Endodermal cell (in vitro differentiated cells): Measurements from ENCODE around the gene RTCB. TPM values are rescaled to one million over a fixed set of nuclear protein-coding genes. Genes with fewer than 3 reads are reported as not detected.

ENCODE experiments used
- DNase-seq: peaks from one replicate; pipeline ENCODE4 v3.0.0-alpha.2; 2017
- H3K27ac ChIP-seq: 2 replicates; pipeline ENCODE4 v1.5.1; 2013; ENCODE audit warnings: mild to moderate bottlenecking, low read depth, low read length, moderate library complexity
- H3K27me3 ChIP-seq: 2 replicates; pipeline ENCODE4 v1.6.1; 2013; ENCODE audit warnings: mild to moderate bottlenecking, low read length, moderate library complexity; ENCODE audit not compliant: insufficient read depth, control insufficient read depth, poor library complexity, severe bottlenecking
- H3K36me3 ChIP-seq: 2 replicates; pipeline ENCODE4 v1.7.0; 2013; ENCODE audit warnings: mild to moderate bottlenecking, low read length, moderate library complexity; ENCODE audit not compliant: control insufficient read depth, insufficient read depth
- H3K4me1 ChIP-seq: one replicate; pipeline ENCODE4 v1.7.0; 2013; ENCODE audit warnings: low read length; ENCODE audit not compliant: control insufficient read depth, insufficient read depth
- H3K4me3 ChIP-seq: 2 replicates; pipeline ENCODE4 v1.5.1; 2013; ENCODE audit warnings: mild to moderate bottlenecking, low read length, moderate library complexity
- H3K9ac ChIP-seq: 2 replicates; pipeline ENCODE4 v1.6.1; 2013; ENCODE audit warnings: mild to moderate bottlenecking, low read length, moderate library complexity; ENCODE audit not compliant: poor library complexity, severe bottlenecking; ENCODE audit errors: extremely low read depth
- H3K9me3 ChIP-seq: 2 replicates; pipeline ENCODE4 v1.6.1; 2013; ENCODE audit warnings: mild to moderate bottlenecking, low read length, moderate library complexity; ENCODE audit not compliant: control insufficient read depth
- H3K27ac Mint-ChIP-seq: 2 replicates; pipeline ENCODE4 v1.8.0; 2020; ENCODE audit warnings: mixed read lengths
- H3K27me3 Mint-ChIP-seq: 2 replicates; pipeline ENCODE4 v1.8.0; 2021; ENCODE audit warnings: mild to moderate bottlenecking, mixed read lengths; ENCODE audit not compliant: insufficient read depth
- H3K36me3 Mint-ChIP-seq: 2 replicates; pipeline ENCODE4 v1.8.0; 2020; ENCODE audit warnings: low read depth, mixed read lengths
- H3K4me1 Mint-ChIP-seq: 2 replicates; pipeline ENCODE4 v1.8.0; 2020; ENCODE audit warnings: mixed read lengths
- H3K4me3 Mint-ChIP-seq: 2 replicates; pipeline ENCODE4 v1.8.0; 2020; ENCODE audit warnings: mild to moderate bottlenecking, moderate library complexity, mixed read lengths
- H3K9me3 Mint-ChIP-seq: 2 replicates; pipeline ENCODE4 v1.8.0; 2020; ENCODE audit warnings: mild to moderate bottlenecking, mixed read lengths
- WGBS, 2 experiments: methylation state at CpG; one replicate each; pipeline versions ENCODE4 v1.1.5 to v1.1.7; 2013; ENCODE audit warnings: missing lambda C conversion rate in 2 of 2, mixed read lengths in 1 of 2; ENCODE audit not compliant: insufficient coverage in 1 of 2, insufficient read length in 1 of 2; 5-methylcytosine and 5-hydroxymethylcytosine counted together
- total RNA-seq, 2 donors: library from RNA; stranded (reverse); fragmentation: NEBNext Ultra II Directional in 1 of 2; extraction: Animal tissue kit (Norgen Biotek cat#: 25700) in 1 of 2; gene quantifications; 2 replicates in 1 of 2; 3 replicates in 1 of 2; pipeline ENCODE4 v1.2.1, GENCODE V29; 2021
- TF ChIP-seq, protein P1 (sequence below): fragments of 200-600 bp; sonication (generic); conservative IDR thresholded peaks from 2 replicates; pipeline ENCODE4 v1.5.0; 2021; ENCODE audit warnings: antibody characterized with exemption, mild to moderate bottlenecking

The RTCB gene
- total RNA-seq, 2 donors from 2014 or later, result 113 to 126 TPM

DNA sequence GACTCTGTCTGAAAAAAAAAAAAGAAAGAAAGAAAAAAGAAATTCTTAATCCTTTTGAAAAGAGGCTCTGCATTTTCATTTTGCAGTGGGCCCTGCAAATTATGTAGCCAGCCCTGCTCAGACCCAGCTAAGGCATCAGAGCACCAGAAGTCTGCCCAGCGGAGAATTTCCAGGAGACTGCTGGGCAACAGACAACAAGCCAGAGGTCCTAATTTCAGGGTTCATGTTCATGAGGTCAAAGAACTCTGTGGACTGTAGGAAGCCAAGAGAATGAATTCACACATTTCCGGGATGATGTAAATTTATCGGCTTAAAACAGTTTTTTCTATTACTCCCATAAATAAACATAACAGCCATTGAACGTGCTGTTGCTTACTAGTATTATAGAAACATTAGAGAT, 14.8 kb upstream of the RTCB start:
- H3K27me3 Mint-ChIP-seq, result peaks cover 36% of the 10 kb centered on the region
- no peak for DNase-seq
- no peak overlapping the region for H3K4me3 Mint-ChIP-seq
- 96 to 100% methylated on average over 2 to 3 of the region's 4 CpGs for WGBS, 2 experiments
- H3K9me3 ChIP-seq, result no peaks in the 10 kb centered on the region
- TF ChIP-seq, protein P1, sequence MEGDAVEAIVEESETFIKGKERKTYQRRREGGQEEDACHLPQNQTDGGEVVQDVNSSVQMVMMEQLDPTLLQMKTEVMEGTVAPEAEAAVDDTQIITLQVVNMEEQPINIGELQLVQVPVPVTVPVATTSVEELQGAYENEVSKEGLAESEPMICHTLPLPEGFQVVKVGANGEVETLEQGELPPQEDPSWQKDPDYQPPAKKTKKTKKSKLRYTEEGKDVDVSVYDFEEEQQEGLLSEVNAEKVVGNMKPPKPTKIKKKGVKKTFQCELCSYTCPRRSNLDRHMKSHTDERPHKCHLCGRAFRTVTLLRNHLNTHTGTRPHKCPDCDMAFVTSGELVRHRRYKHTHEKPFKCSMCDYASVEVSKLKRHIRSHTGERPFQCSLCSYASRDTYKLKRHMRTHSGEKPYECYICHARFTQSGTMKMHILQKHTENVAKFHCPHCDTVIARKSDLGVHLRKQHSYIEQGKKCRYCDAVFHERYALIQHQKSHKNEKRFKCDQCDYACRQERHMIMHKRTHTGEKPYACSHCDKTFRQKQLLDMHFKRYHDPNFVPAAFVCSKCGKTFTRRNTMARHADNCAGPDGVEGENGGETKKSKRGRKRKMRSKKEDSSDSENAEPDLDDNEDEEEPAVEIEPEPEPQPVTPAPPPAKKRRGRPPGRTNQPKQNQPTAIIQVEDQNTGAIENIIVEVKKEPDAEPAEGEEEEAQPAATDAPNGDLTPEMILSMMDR, result no peak
- peaks cover 2% of the 10 kb centered on the region for H3K9me3 Mint-ChIP-seq
- H3K27ac Mint-ChIP-seq, result no peak overlapping the region
- H3K9ac ChIP-seq, result no peak overlapping the region
- no peak overlapping the region for H3K4me3 ChIP-seq
- no peaks in the 10 kb centered on the region for H3K36me3 Mint-ChIP-seq
- H3K27me3 ChIP-seq, result peaks cover 24% of the 10 kb centered on the region
- no peaks in the 10 kb centered on the region for H3K4me1 Mint-ChIP-seq
- no peaks in the 10 kb centered on the region for H3K4me1 ChIP-seq
- no peak overlapping the region for H3K27ac ChIP-seq
- H3K36me3 ChIP-seq, result no peaks in the 10 kb centered on the region

DNA sequence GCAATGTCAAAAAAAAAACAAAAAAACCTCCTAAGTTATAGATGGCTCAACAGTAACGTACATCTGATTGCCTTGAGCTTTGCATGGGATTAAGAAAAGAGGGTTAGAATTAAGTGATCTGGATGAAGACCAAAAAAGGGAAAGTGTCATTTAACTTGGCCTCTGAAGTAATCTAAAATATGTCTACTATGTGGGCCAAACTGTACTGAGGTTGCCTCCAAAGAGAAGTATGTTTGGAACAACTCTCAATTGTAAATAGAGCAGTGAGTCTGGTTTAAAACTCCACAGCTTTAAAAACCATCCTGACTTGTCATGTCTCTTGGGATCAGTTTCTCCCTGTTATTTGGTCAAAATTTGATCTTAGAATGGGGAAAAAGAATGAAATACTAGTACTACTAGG, 11.6 kb upstream of the RTCB start:
- WGBS, 2 experiments, result 90 to 100% methylated on average over 1 of the region's 1 CpG
- Mint-ChIP-seq H3K36me3 (no peaks in the 10 kb centered on the region), H3K4me1 (no peaks in the 10 kb centered on the region), H3K4me3 (no peak overlapping the region), H3K9me3 (no peaks in the 10 kb centered on the region), H3K27ac (no peak overlapping the region), H3K27me3 (peaks cover 50% of the 10 kb centered on the region)
- H3K27me3 ChIP-seq, result peaks cover 49% of the 10 kb centered on the region
- no peaks in the 10 kb centered on the region for H3K36me3 ChIP-seq
- H3K4me1 ChIP-seq, result no peaks in the 10 kb centered on the region
- no peak overlapping the region for H3K27ac ChIP-seq
- H3K9me3 ChIP-seq, result no peaks in the 10 kb centered on the region
- no peak for DNase-seq
- no peak overlapping the region for H3K9ac ChIP-seq
- TF ChIP-seq, protein P1, result no peak
- H3K4me3 ChIP-seq, result no peak overlapping the region

DNA sequence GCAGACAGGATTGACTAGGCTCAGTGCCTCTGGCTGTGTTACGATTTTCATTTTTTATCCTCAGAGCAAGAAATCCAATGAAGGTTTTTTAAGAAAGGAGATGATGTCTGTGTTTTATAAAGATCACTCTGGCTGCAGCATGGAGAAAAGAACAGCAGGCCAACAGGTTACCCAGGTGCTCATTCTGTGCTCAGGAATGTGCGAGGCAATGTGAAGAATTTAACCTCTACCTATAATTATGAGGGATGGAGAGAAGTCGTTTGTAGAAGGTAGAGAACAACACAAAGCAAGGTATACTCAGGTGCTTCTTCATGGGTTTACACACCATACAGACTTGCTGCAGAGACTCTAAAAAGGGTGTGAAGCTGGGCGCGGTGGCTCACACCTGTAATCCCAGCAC, 10.0 kb upstream of the RTCB start:
- H3K4me3 ChIP-seq, result no peak overlapping the region
- TF ChIP-seq, protein P1, result no peak
- Mint-ChIP-seq H3K4me3 (no peak overlapping the region), H3K27ac (no peak overlapping the region), H3K36me3 (no peaks in the 10 kb centered on the region), H3K9me3 (no peaks in the 10 kb centered on the region), H3K27me3 (peaks cover 55% of the 10 kb centered on the region), H3K4me1 (no peaks in the 10 kb centered on the region)
- H3K27ac ChIP-seq, result no peak overlapping the region
- peaks cover 57% of the 10 kb centered on the region for H3K27me3 ChIP-seq
- DNase-seq, result no peak
- H3K9me3 ChIP-seq, result no peaks in the 10 kb centered on the region
- no peaks in the 10 kb centered on the region for H3K4me1 ChIP-seq
- H3K36me3 ChIP-seq, result no peaks in the 10 kb centered on the region
- no peak overlapping the region for H3K9ac ChIP-seq
- 86% methylated on average over 5 of the region's 5 CpGs; no CpG with 5 or more reads in 1 of the 2 experiments for WGBS, 2 experiments
